ENCODE results near the gene PI4K2A.

- TF ChIP-seq CTCF (IDR thresholded peaks at IDR 0.05; ENCODE audit: low read depth, low read length) = no peak
- TF ChIP-seq POLR2A (IDR thresholded peaks at IDR 0.05; ENCODE audit: extremely low read depth, insufficient read length) = no peak
- TF ChIP-seq MYC (IDR thresholded peaks at IDR 0.05; ENCODE audit: low read depth, low read length) = no peak
Observed at GRCh38 chr10:97611473-97611872, 29.0 kb upstream of the PI4K2A start.

All from NB4 (cell line).